HepG2 (cell line): ENCODE data around the gene BRAP. TPM values are rescaled to one million over a fixed set of nuclear protein-coding genes. Genes with fewer than 3 reads are reported as not detected.

Source experiments
- GTF2F1 ChIP-seq: fragments of 150-350 bp; IDR thresholded peaks from 2 replicates; pipeline ENCODE4 v1.6.1; 2014; ENCODE audit warnings: low read length
- KLF6 ChIP-seq: IDR thresholded peaks from 2 replicates; pipeline ENCODE4 v1.8.0; 2016; ENCODE audit warnings: missing biosample characterization, missing genetic modification reagents
- POLR2G ChIP-seq: fragments of 200-400 bp; formaldehyde crosslinking; IDR thresholded peaks from 2 replicates; pipeline ENCODE4 v1.6.1; 2018; ENCODE audit warnings: mild to moderate bottlenecking, low read depth, low read length, moderate library complexity
- RFX1 ChIP-seq: fragments of 450-650 bp; IDR thresholded peaks from 2 replicates; pipeline ENCODE4 v1.6.1; 2017
- STAT5B ChIP-seq: sonication (generic); formaldehyde crosslinking; IDR thresholded peaks from 2 replicates; pipeline ENCODE4 v1.4.0; 2020; ENCODE audit warnings: missing genetic modification reagents
- TFDP2 ChIP-seq: sonication (generic); formaldehyde crosslinking; IDR thresholded peaks from 2 replicates; pipeline ENCODE4 v1.4.0; 2020; ENCODE audit warnings: missing genetic modification reagents
- ZNF235 ChIP-seq: sonication (generic); formaldehyde crosslinking; IDR thresholded peaks from 2 replicates; pipeline ENCODE4 v1.8.1; 2023; ENCODE audit warnings: mild to moderate bottlenecking, missing genetic modification reagents, borderline replicate concordance
- ZNF33B ChIP-seq: sonication (generic); formaldehyde crosslinking; IDR thresholded peaks from 2 replicates; pipeline ENCODE4 v1.5.1; 2020; ENCODE audit warnings: mild to moderate bottlenecking, missing genetic modification reagents
- ZNF343 ChIP-seq: sonication (generic); formaldehyde crosslinking; IDR thresholded peaks from 2 replicates; pipeline ENCODE4 v1.4.0; 2020; ENCODE audit warnings: mild to moderate bottlenecking, missing genetic modification reagents
- ZNF510 ChIP-seq: sonication (generic); formaldehyde crosslinking; IDR thresholded peaks from 2 replicates; pipeline ENCODE4 v1.4.0; 2020; ENCODE audit warnings: low read depth, mild to moderate bottlenecking, missing genetic modification reagents
- ZNF878 ChIP-seq: sonication (generic); formaldehyde crosslinking; IDR thresholded peaks from 2 replicates; pipeline ENCODE4 v1.8.1; 2023; ENCODE audit warnings: mild to moderate bottlenecking, missing genetic modification reagents, moderate library complexity
- polyA plus RNA-seq, 8 experiments: library from polyadenylated mRNA; depleted of rRNA in 3 of 8; stranded (reverse) in 7 of 8; unstranded in 1 of 8; fragments of >200 nt; fragmentation: Illumina TruSeq in 4 of 8; extraction: Trizol in 4 of 8; gene quantifications; 2 replicates each; pipeline versions ENCODE4 v1.2.1 to v1.2.3, GENCODE V29; 2011 to 2016; ENCODE audit warnings: low read depth in 4 of 8, missing spikeins in 1 of 8, mixed read lengths in 1 of 8; ENCODE audit not compliant: insufficient read depth in 1 of 8
- total RNA-seq, 5 experiments: library from RNA; depleted of rRNA; stranded (reverse); fragments of >200 nt; fragmentation: Illumina TruSeq; extraction: Trizol; gene quantifications; 2 replicates each; pipeline ENCODE4 v1.2.3, GENCODE V29; 2016; ENCODE audit warnings: low read depth in 1 of 5
- TF ChIP-seq, protein P1 (sequence below): sonication (generic); formaldehyde crosslinking; IDR thresholded peaks from 2 replicates; pipeline ENCODE4 v1.5.0; 2020; ENCODE audit warnings: mild to moderate bottlenecking, missing genetic modification reagents, moderate library complexity
- TF ChIP-seq, protein P2 (sequence below): sonication (generic); formaldehyde crosslinking; IDR thresholded peaks from 2 replicates; pipeline ENCODE4 v1.5.1; 2020; ENCODE audit warnings: mild to moderate bottlenecking, missing genetic modification reagents, borderline replicate concordance
- TF ChIP-seq, protein P3 (sequence below): sonication (generic); formaldehyde crosslinking; IDR thresholded peaks from 2 replicates; pipeline ENCODE4 v1.5.1; 2020; ENCODE audit warnings: mild to moderate bottlenecking, missing genetic modification reagents, moderate library complexity
- TF ChIP-seq, protein P4 (sequence below): sonication (generic); formaldehyde crosslinking; IDR thresholded peaks from 2 replicates; pipeline ENCODE4 v1.5.1; 2020; ENCODE audit warnings: missing genetic modification reagents, mild to moderate bottlenecking, borderline replicate concordance
- TF ChIP-seq, protein P5 (sequence below): sonication (generic); formaldehyde crosslinking; IDR thresholded peaks from 2 replicates; pipeline ENCODE4 v1.4.0; 2020; ENCODE audit warnings: missing genetic modification reagents
- TF ChIP-seq, protein P6 (sequence below): IDR thresholded peaks from 2 replicates; pipeline ENCODE4 v1.6.1; 2016; ENCODE audit warnings: low read depth, control low read depth

The BRAP gene
- total and polyA plus RNA-seq, 2 of the 13 experiments (the other 11 are each of a cell fraction or from before 2014, with no cell fraction given) = 8.1 to 15.4 TPM

- TF ChIP-seq, protein P1, sequence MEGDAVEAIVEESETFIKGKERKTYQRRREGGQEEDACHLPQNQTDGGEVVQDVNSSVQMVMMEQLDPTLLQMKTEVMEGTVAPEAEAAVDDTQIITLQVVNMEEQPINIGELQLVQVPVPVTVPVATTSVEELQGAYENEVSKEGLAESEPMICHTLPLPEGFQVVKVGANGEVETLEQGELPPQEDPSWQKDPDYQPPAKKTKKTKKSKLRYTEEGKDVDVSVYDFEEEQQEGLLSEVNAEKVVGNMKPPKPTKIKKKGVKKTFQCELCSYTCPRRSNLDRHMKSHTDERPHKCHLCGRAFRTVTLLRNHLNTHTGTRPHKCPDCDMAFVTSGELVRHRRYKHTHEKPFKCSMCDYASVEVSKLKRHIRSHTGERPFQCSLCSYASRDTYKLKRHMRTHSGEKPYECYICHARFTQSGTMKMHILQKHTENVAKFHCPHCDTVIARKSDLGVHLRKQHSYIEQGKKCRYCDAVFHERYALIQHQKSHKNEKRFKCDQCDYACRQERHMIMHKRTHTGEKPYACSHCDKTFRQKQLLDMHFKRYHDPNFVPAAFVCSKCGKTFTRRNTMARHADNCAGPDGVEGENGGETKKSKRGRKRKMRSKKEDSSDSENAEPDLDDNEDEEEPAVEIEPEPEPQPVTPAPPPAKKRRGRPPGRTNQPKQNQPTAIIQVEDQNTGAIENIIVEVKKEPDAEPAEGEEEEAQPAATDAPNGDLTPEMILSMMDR = peak; percentile 44
- TF ChIP-seq KLF6 (CRISPR knock-in tag) (peak; percentile 56), RFX1 (no peak), ZNF235 (no peak), TFDP2 (CRISPR knock-in tag) (peak; percentile 66; the same call in 1 of the 2 replicates), ZNF878 (peak; percentile 55; the same call in 1 of the 2 replicates), ZNF33B (CRISPR knock-in tag) (peak; percentile 64; the same call in 1 of the 2 replicates), STAT5B (no peak), ZNF343 (CRISPR knock-in tag) (no peak), GTF2F1 (no peak), ZNF510 (CRISPR knock-in tag) (no peak), POLR2G (peak; percentile 97)
- TF ChIP-seq, protein P2, sequence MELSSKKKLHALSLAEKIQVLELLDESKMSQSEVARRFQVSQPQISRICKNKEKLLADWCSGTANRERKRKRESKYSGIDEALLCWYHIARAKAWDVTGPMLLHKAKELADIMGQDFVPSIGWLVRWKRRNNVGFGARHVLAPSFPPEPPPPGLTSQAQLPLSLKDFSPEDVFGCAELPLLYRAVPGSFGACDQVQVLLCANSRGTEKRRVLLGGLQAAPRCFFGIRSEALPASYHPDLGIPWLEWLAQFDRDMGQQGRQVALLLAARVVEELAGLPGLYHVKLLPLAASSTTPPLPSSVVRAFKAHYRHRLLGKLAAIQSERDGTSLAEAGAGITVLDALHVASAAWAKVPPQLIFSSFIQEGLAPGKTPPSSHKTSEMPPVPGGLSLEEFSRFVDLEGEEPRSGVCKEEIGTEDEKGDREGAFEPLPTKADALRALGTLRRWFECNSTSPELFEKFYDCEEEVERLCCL (CRISPR knock-in tag) = peak; percentile 77; the same call in 1 of the 2 replicates
- TF ChIP-seq, protein P3, sequence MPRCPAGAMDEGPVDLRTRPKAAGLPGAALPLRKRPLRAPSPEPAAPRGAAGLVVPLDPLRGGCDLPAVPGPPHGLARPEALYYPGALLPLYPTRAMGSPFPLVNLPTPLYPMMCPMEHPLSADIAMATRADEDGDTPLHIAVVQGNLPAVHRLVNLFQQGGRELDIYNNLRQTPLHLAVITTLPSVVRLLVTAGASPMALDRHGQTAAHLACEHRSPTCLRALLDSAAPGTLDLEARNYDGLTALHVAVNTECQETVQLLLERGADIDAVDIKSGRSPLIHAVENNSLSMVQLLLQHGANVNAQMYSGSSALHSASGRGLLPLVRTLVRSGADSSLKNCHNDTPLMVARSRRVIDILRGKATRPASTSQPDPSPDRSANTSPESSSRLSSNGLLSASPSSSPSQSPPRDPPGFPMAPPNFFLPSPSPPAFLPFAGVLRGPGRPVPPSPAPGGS (CRISPR knock-in tag) = peak; percentile 75; the same call in 1 of the 2 replicates
- TF ChIP-seq, protein P4, sequence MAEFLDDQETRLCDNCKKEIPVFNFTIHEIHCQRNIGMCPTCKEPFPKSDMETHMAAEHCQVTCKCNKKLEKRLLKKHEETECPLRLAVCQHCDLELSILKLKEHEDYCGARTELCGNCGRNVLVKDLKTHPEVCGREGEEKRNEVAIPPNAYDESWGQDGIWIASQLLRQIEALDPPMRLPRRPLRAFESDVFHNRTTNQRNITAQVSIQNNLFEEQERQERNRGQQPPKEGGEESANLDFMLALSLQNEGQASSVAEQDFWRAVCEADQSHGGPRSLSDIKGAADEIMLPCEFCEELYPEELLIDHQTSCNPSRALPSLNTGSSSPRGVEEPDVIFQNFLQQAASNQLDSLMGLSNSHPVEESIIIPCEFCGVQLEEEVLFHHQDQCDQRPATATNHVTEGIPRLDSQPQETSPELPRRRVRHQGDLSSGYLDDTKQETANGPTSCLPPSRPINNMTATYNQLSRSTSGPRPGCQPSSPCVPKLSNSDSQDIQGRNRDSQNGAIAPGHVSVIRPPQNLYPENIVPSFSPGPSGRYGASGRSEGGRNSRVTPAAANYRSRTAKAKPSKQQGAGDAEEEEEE = peak; percentile 68; the same call in 1 of the 2 replicates
- TF ChIP-seq, protein P5, sequence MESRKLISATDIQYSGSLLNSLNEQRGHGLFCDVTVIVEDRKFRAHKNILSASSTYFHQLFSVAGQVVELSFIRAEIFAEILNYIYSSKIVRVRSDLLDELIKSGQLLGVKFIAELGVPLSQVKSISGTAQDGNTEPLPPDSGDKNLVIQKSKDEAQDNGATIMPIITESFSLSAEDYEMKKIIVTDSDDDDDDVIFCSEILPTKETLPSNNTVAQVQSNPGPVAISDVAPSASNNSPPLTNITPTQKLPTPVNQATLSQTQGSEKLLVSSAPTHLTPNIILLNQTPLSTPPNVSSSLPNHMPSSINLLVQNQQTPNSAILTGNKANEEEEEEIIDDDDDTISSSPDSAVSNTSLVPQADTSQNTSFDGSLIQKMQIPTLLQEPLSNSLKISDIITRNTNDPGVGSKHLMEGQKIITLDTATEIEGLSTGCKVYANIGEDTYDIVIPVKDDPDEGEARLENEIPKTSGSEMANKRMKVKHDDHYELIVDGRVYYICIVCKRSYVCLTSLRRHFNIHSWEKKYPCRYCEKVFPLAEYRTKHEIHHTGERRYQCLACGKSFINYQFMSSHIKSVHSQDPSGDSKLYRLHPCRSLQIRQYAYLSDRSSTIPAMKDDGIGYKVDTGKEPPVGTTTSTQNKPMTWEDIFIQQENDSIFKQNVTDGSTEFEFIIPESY (CRISPR knock-in tag) = peak; percentile 45; the same call in 1 of the 2 replicates
- TF ChIP-seq, protein P6, sequence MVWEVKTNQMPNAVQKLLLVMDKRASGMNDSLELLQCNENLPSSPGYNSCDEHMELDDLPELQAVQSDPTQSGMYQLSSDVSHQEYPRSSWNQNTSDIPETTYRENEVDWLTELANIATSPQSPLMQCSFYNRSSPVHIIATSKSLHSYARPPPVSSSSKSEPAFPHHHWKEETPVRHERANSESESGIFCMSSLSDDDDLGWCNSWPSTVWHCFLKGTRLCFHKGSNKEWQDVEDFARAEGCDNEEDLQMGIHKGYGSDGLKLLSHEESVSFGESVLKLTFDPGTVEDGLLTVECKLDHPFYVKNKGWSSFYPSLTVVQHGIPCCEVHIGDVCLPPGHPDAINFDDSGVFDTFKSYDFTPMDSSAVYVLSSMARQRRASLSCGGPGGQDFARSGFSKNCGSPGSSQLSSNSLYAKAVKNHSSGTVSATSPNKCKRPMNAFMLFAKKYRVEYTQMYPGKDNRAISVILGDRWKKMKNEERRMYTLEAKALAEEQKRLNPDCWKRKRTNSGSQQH = no peak
Observed at GRCh38 chr12:111685811-111686573, at the start of gene BRAP, which contains the start of gene ACAD10 (continued).
